DND-41 (cell line): ENCODE measurements around the gene KREMEN2.

Source experiments
- CTCF ChIP-seq: IDR thresholded peaks from 2 replicates; pipeline ENCODE4 v1.5.1; 2012; ENCODE audit warnings: borderline replicate concordance, low read length, moderate library complexity, mild to moderate bottlenecking; ENCODE audit not compliant: poor library complexity, severe bottlenecking; ENCODE audit errors: extremely low read depth
- EZH2 ChIP-seq: IDR thresholded peaks from 3 replicates; pipeline ENCODE4 v1.6.1; 2012; ENCODE audit warnings: borderline replicate concordance, low read depth, mild to moderate bottlenecking, moderate library complexity, low read length, inconsistent platforms; ENCODE audit not compliant: severe bottlenecking

DNA sequence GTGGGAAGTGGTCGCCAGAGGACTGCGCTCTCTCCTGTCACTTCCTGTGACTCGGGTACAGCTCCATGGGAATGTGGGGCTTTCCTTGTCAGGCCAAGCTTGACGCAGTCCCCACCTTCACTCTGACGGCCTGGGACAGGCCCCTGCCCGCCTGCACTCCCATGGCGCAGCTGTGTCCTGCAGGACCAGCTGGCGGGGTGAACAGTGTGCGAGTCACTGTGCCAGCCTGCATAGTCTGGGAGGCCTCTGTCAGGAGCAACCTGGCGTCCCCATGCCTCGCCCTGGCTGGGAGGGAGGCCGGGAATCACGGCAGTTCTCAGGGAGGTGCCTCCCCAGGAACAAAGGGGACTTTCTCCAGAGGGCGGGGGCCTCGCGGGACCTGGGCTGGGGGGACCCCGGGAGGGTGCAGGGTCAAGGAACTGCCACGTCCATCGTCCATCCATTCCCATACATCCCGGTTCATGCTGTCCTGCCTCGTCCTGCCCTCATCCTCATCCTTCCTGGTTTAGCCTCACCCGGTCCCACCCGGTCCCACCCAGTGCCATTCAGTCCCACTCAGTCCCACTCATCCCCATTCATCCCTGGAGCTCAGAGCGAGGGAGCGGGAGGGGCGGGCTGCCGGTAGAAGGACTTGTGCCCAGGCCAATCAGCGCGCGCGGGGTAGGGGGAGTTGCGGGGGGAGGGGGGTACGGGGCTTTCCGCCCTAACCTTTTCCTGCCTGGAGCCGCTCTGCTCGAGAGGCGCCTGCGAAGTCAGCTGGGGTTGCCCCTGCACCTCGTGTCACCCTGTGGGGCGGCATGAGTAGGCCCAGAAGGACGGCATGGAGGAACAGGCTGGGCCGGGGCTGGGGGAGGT, 38.9 kb upstream of the KREMEN2 start:
- no peak for TF ChIP-seq EZH2
- no peak for TF ChIP-seq CTCF
